ENCODE results near the gene MPHOSPH9. TPM values are rescaled to one million over a fixed set of nuclear protein-coding genes. Genes with fewer than 3 reads are reported as not detected.

Gene MPHOSPH9
- total RNA-seq, 1 donor from 2014 or later = 302 TPM

DNA sequence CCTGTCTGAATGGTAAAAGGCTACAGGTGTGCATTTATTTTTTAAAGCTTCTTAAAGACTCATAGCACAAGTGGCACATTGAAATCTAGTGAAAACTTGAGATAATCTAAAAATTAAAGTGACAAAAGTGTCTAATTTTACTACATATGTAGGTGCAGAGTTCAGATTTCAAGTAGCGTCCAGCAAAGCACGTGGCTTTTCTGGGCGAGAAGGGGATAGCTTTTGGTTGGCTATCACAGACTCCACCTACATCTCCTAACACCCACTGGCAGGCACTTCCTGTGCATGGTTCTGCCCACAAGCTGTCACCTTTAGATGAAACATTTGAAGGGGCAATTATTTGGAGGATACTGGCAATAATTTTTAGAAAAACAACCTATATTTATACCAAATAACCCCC is 80.1 kb downstream of the MPHOSPH9 start:
- no peak overlapping the region for H3K4me3 ChIP-seq
- TF ChIP-seq EZH2 (IDR thresholded peaks at IDR 0.05) (no peak), EZH2phosphoT487 (IDR thresholded peaks at IDR 0.05) (no peak)
- TF ChIP-seq, protein P1, sequence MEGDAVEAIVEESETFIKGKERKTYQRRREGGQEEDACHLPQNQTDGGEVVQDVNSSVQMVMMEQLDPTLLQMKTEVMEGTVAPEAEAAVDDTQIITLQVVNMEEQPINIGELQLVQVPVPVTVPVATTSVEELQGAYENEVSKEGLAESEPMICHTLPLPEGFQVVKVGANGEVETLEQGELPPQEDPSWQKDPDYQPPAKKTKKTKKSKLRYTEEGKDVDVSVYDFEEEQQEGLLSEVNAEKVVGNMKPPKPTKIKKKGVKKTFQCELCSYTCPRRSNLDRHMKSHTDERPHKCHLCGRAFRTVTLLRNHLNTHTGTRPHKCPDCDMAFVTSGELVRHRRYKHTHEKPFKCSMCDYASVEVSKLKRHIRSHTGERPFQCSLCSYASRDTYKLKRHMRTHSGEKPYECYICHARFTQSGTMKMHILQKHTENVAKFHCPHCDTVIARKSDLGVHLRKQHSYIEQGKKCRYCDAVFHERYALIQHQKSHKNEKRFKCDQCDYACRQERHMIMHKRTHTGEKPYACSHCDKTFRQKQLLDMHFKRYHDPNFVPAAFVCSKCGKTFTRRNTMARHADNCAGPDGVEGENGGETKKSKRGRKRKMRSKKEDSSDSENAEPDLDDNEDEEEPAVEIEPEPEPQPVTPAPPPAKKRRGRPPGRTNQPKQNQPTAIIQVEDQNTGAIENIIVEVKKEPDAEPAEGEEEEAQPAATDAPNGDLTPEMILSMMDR (IDR thresholded peaks at IDR 0.05) = no peak
- Mint-ChIP-seq H3K27ac (no peak overlapping the region), H3K9me3 (no peaks in the 10 kb centered on the region), H3K36me3 (peaks cover 12% of the 10 kb centered on the region), H3K27me3 (ENCODE audit: insufficient read depth, low read depth) (peaks cover 15% of the 10 kb centered on the region), H3K4me1 (peaks cover 24% of the 10 kb centered on the region), H3K4me3 (peak overlapping the region; percentile 88)
- H3K4me1 ChIP-seq = peaks cover 12% of the 10 kb centered on the region
- H3K4me2 ChIP-seq = no peak overlapping the region
- peaks cover 38% of the 10 kb centered on the region for H3F3A ChIP-seq (ENCODE audit: low read depth)
- H3K27ac ChIP-seq = no peak overlapping the region
- H3K79me2 ChIP-seq (ENCODE audit: low read depth) = no peaks in the 10 kb centered on the region
- peaks cover 44% of the 10 kb centered on the region for H3K27me3 ChIP-seq
- no peak for DNase-seq (ENCODE audit: low spot score)
- peaks cover 4% of the 10 kb centered on the region for H3K36me3 ChIP-seq
- no peak overlapping the region for H2AFZ ChIP-seq (replicated peaks)
- H3K9ac ChIP-seq = no peak overlapping the region
- H3K9me3 ChIP-seq (ENCODE audit: low read depth) = no peaks in the 10 kb centered on the region
- H4K20me1 ChIP-seq (ENCODE audit: low read depth) = peaks cover 12% of the 10 kb centered on the region

DNA sequence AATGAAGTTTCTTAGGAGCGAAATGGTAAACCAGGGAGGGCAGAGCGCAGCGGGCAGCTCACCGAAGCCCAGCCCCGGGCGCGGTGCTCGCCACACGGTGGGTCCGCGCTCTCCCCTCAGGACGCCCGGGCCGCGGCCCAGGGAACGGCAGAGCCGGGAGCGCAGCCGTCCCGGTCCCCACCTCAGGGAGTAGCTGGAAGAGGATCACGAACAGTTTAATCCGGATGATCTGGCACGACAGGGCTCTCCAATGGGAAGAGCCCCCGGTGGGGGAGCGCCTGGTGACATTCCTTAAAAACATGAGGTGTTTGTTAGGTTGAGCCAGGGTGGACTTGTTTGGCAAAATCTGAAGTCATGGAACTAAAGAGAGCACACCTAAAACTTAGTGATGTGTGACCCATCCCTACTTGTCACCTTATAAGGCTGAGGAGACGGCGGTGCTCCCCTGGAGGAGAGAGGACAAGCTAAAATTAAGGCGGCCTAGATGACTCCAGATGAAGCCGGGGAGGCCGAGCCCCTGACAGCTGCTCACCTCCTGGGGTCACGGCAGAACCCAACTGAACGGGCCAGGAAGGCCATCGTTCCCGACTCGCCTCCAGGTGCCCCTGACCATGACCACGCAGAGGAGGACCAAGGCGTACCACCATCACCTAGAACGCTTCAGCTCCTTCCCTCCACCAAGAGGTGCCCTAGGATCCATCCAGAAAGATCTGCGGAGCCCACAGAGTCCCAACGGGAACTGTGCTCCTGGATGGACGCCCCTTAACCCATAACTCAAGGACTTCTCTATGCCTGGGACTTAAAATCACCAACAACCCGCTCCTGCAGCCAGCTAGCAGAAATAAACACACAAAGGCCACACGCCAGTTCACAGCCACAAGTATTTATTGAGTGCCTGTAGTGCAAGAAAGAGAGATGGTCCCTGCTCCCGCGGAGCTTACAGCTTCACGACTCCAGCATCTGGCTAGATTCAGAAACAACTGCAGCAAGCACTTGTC is 81.2 kb downstream of the MPHOSPH9 start:
- Histone ChIP-seq H3K4me2 (peak overlapping the region; percentile 99), H2AFZ (replicated peaks) (peak overlapping the region; percentile 98), H3K27me3 (peaks cover 53% of the 10 kb centered on the region), H3K9ac (no peak overlapping the region), H3K9me3 (ENCODE audit: low read depth) (no peaks in the 10 kb centered on the region), H3K79me2 (ENCODE audit: low read depth) (no peaks in the 10 kb centered on the region), H3K4me1 (peaks cover 12% of the 10 kb centered on the region), H3F3A (ENCODE audit: low read depth) (peaks cover 33% of the 10 kb centered on the region), H4K20me1 (ENCODE audit: low read depth) (peaks cover 12% of the 10 kb centered on the region), H3K27ac (no peak overlapping the region), H3K4me3 (peak overlapping the region; percentile 93), H3K36me3 (no peaks in the 10 kb centered on the region)
- peak overlapping the region; percentile 53 for H3K27ac Mint-ChIP-seq
- peak overlapping the region; percentile 88 for H3K4me3 Mint-ChIP-seq
- peak; percentile 67 for DNase-seq (ENCODE audit: low spot score)
- H3K9me3 Mint-ChIP-seq = no peaks in the 10 kb centered on the region
- peaks cover 24% of the 10 kb centered on the region for H3K4me1 Mint-ChIP-seq
- peaks cover 15% of the 10 kb centered on the region for H3K27me3 Mint-ChIP-seq (ENCODE audit: insufficient read depth, low read depth)
- no peak for TF ChIP-seq EZH2phosphoT487 (IDR thresholded peaks at IDR 0.05)
- TF ChIP-seq, protein P1 (IDR thresholded peaks at IDR 0.05) = no peak
- TF ChIP-seq EZH2 (IDR thresholded peaks at IDR 0.05) = no peak
- peaks cover 12% of the 10 kb centered on the region for H3K36me3 Mint-ChIP-seq

DNA sequence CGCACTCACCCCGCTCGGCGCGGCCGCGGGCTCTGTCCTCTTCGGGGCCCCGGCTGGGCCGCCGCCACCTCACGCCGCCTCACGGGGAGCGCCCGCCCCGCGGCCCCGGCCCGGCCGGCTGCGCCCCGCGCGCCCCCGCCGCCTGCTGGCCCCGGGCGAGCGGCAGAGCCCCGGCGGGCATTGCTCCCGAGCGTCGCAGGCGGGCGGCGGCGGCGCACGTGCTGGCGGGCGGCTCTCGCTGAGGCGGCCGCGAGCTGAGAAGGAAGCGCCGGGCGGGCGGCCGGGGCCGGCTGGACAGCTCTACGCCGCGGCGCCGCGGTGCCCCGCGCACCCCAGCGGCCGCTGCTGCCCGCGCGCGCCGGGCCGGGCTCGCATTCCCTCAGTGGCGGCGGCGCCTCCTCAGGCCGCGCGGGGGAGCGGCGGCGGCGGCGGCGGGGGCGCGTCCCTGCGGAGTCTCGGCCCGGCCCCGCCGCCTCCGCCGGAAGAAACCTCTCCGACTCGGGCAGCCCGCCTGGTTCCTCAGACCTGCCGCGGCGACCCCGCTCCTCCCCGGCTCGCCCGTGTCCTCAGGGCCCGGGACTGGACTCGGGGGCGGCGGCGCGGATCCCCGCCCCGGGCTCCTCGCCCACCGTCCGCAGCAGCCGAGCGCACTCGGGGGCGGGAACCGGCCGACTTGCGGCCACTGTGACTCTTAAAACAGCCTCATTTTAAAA is 82.0 kb downstream of the MPHOSPH9 start, which contains the start of gene PITPNM2:
TSS of gene PITPNM2 (minus strand) at position 347 of the 713 bp plus-strand sequence. CDS start 116,500 bp downstream, outside the sequence.
- Histone ChIP-seq H3K9ac (no peak within 1 kb of the TSS), H3K4me3 (peak within 1 kb of the TSS; percentile 93), H4K20me1 (ENCODE audit: low read depth) (peaks cover 12% of the 10 kb centered on the region), H2AFZ (replicated peaks) (peak within 1 kb of the TSS; percentile 98), H3K4me2 (peak within 1 kb of the TSS; percentile 100), H3K27me3 (peaks cover 53% of the 10 kb centered on the region), H3K36me3 (no peaks in the 10 kb centered on the region), H3K27ac (no peak within 1 kb of the TSS), H3K79me2 (ENCODE audit: low read depth) (no peaks in the 10 kb centered on the region), H3K4me1 (peaks cover 12% of the 10 kb centered on the region), H3K9me3 (ENCODE audit: low read depth) (no peaks in the 10 kb centered on the region), H3F3A (ENCODE audit: low read depth) (peaks cover 33% of the 10 kb centered on the region)
- H3K9me3 Mint-ChIP-seq = no peaks in the 10 kb centered on the region
- H3K27ac Mint-ChIP-seq = peak within 1 kb of the TSS; percentile 54
- peaks cover 24% of the 10 kb centered on the region for H3K4me1 Mint-ChIP-seq
- H3K4me3 Mint-ChIP-seq = peak within 1 kb of the TSS; percentile 88
- TF ChIP-seq EZH2 (IDR thresholded peaks at IDR 0.05) = no peak
- TF ChIP-seq EZH2phosphoT487 (IDR thresholded peaks at IDR 0.05) = no peak
- TF ChIP-seq, protein P1 (IDR thresholded peaks at IDR 0.05) = peak; percentile 9
- peaks cover 12% of the 10 kb centered on the region for H3K36me3 Mint-ChIP-seq
- peak; percentile 94 for DNase-seq (ENCODE audit: low spot score)
- peaks cover 15% of the 10 kb centered on the region for H3K27me3 Mint-ChIP-seq (ENCODE audit: insufficient read depth, low read depth)

Data from neural progenitor cell (in vitro differentiated cells).